IMR-90 (cell line): ENCODE data around the gene RNF213. TPM values are rescaled to one million over a fixed set of nuclear protein-coding genes. Genes with fewer than 3 reads are reported as not detected.

Experiments
- ATAC-seq: fragments of 200-7000 bp; cut with Tn5 transposase; 2 replicates; pipeline ENCODE4 v1.9.1; 2020; ENCODE audit warnings: low read depth, mild to moderate bottlenecking, moderate library complexity
- BruUV-seq: library from RNA; stranded (reverse); fragments of 400-500 nt; replicated peaks from 2 replicates; lab custom pipeline; 2021; lab: Mats Ljungman, UMichigan
- CTCF ChIA-PET: fragments of 300-600 bp; formaldehyde crosslinking; extraction: SDS; loops from one replicate; lab custom pipeline; 2021; ENCODE audit warnings: antibody characterized with exemption; lab: Yijun Ruan, JAX
- POLR2A ChIA-PET: fragments of 300-600 bp; sonication (Branson Sonifier 250); formaldehyde crosslinking; loops from one replicate; lab custom pipeline; 2022; ENCODE audit warnings: antibody characterized with exemption; ENCODE audit not compliant: unreplicated experiment; lab: Charles Lee
- DNase-seq: peaks from one replicate; pipeline ENCODE4 v3.0.0; 2013
- H2AFZ ChIP-seq: replicated peaks from 2 replicates; pipeline ENCODE3; 2013; ENCODE audit warnings: low read length, mild to moderate bottlenecking; ENCODE audit not compliant: poor library complexity
- H2AK5ac ChIP-seq: 2 replicates; pipeline ENCODE4 v1.6.1; 2013; ENCODE audit warnings: low read depth, low read length, inconsistent platforms
- H2AK9ac ChIP-seq: replicated peaks from 2 replicates; pipeline ENCODE3; 2013; ENCODE audit warnings: mild to moderate bottlenecking, low read depth, low read length, moderate library complexity; ENCODE audit not compliant: poor library complexity
- H2BK120ac ChIP-seq: 2 replicates; pipeline ENCODE4 v1.6.1; 2013; ENCODE audit warnings: low read depth, low read length, inconsistent platforms
- H2BK15ac ChIP-seq: 3 replicates; pipeline ENCODE4 v1.6.1; 2013; ENCODE audit warnings: low read depth, low read length, inconsistent platforms
- H2BK20ac ChIP-seq: 2 replicates; pipeline ENCODE4 v1.6.1; 2013; ENCODE audit warnings: low read depth, mild to moderate bottlenecking, inconsistent platforms, low read length, moderate library complexity
- H2BK5ac ChIP-seq: 2 replicates; pipeline ENCODE4 v1.6.1; 2013; ENCODE audit warnings: mild to moderate bottlenecking, low read depth, low read length, inconsistent platforms; ENCODE audit not compliant: poor library complexity, severe bottlenecking
- H3K14ac ChIP-seq: replicated peaks from 2 replicates; pipeline ENCODE4 v1.6.1; 2013; ENCODE audit warnings: low read depth, low read length, inconsistent platforms
- H3K18ac ChIP-seq: 2 replicates; pipeline ENCODE4 v1.6.1; 2013; ENCODE audit warnings: low read depth, low read length, control low read depth
- H3K23ac ChIP-seq: 2 replicates; pipeline ENCODE4 v1.6.1; 2013; ENCODE audit warnings: low read depth, low read length, inconsistent platforms
- H3K27ac ChIP-seq: 2 replicates; pipeline ENCODE4 v1.5.1; 2013; ENCODE audit warnings: mild to moderate bottlenecking, control low read depth, low read length; ENCODE audit not compliant: insufficient read depth
- H3K27me3 ChIP-seq: 2 replicates; pipeline ENCODE4 v1.6.1; 2013; ENCODE audit warnings: low read length; ENCODE audit not compliant: control insufficient read depth, insufficient read depth
- H3K36me3 ChIP-seq: 2 replicates; pipeline ENCODE4 v1.6.1; 2013; ENCODE audit warnings: low read length, mixed read lengths; ENCODE audit not compliant: control insufficient read depth, insufficient read depth
- H3K4ac ChIP-seq: 2 replicates; pipeline ENCODE4 v1.6.1; 2013; ENCODE audit warnings: low read depth, low read length, inconsistent platforms
- H3K4me1 ChIP-seq: 2 replicates; pipeline ENCODE4 v1.6.1; 2013; ENCODE audit warnings: low read length, mixed read lengths; ENCODE audit not compliant: control insufficient read depth, insufficient read depth
- H3K4me2 ChIP-seq: 2 replicates; pipeline ENCODE4 v1.6.1; 2013; ENCODE audit warnings: low read depth, mild to moderate bottlenecking, control low read depth, low read length, moderate library complexity
- H3K4me3 ChIP-seq: 2 replicates; pipeline ENCODE4 v1.5.1; 2013; ENCODE audit warnings: low read depth, mild to moderate bottlenecking, control low read depth, low read length, moderate library complexity; ENCODE audit not compliant: insufficient read depth
- H3K56ac ChIP-seq: 2 replicates; pipeline ENCODE4 v1.6.1; 2013; ENCODE audit warnings: low read length, inconsistent platforms; ENCODE audit not compliant: insufficient read depth; ENCODE audit errors: extremely low read depth
- H3K79me1 ChIP-seq, 2 experiments: 2 replicates each; pipeline ENCODE4 v1.6.1; 2013; ENCODE audit warnings: low read length in 2 of 2, inconsistent platforms in 1 of 2, low read depth in 1 of 2
- H3K9ac ChIP-seq: 2 replicates; pipeline ENCODE4 v1.6.1; 2013; ENCODE audit warnings: low read depth, low read length, control low read depth
- H3K9me1 ChIP-seq: 2 replicates; pipeline ENCODE4 v1.6.1; 2013; ENCODE audit warnings: low read length, inconsistent platforms; ENCODE audit not compliant: insufficient read depth
- H3K9me3 ChIP-seq: 2 replicates; pipeline ENCODE4 v1.6.1; 2013; ENCODE audit warnings: low read length; ENCODE audit not compliant: control insufficient read depth, insufficient read depth
- H4K20me1 ChIP-seq: 2 replicates; pipeline ENCODE4 v1.6.1; 2013; ENCODE audit warnings: low read length, inconsistent platforms; ENCODE audit not compliant: insufficient read depth
- H4K5ac ChIP-seq: 2 replicates; pipeline ENCODE4 v1.6.1; 2013; ENCODE audit warnings: mild to moderate bottlenecking, low read depth, low read length, control low read depth
- H4K8ac ChIP-seq, 2 experiments: 2 replicates each; pipeline ENCODE4 v1.6.1; 2013; ENCODE audit warnings: low read depth in 2 of 2, low read length in 2 of 2, control low read depth in 1 of 2, inconsistent platforms in 1 of 2
- H4K91ac ChIP-seq: 2 replicates; pipeline ENCODE4 v1.6.1; 2013; ENCODE audit warnings: low read depth, low read length, inconsistent platforms; ENCODE audit not compliant: insufficient read depth
- BHLHE40 ChIP-seq: fragments of 150-350 bp; IDR thresholded peaks from 2 replicates; pipeline ENCODE4 v1.6.1; 2016; ENCODE audit warnings: mild to moderate bottlenecking, low read depth, low read length
- CEBPB ChIP-seq: IDR thresholded peaks from 2 replicates; pipeline ENCODE4 v1.6.1; 2012; ENCODE audit warnings: low read depth, low read length, improper control_type of control experiment
- CHD1 ChIP-seq: IDR thresholded peaks from 2 replicates; pipeline ENCODE4 v1.6.1; 2012; ENCODE audit warnings: low read depth, low read length, improper control_type of control experiment
- FOS ChIP-seq: fragments of 150-350 bp; IDR thresholded peaks from 2 replicates; pipeline ENCODE4 v1.6.1; 2016; ENCODE audit warnings: low read depth, low read length
- MAZ ChIP-seq: IDR thresholded peaks from 2 replicates; pipeline ENCODE4 v1.6.1; 2012; ENCODE audit warnings: low read depth, mild to moderate bottlenecking, low read length, improper control_type of control experiment, moderate library complexity, borderline replicate concordance
- MXI1 ChIP-seq: IDR thresholded peaks from 2 replicates; pipeline ENCODE4 v1.6.1; 2012; ENCODE audit warnings: low read depth, mild to moderate bottlenecking, low read length, moderate library complexity, borderline replicate concordance
- NFE2L2 ChIP-seq: fragments of 150-350 bp; IDR thresholded peaks from 2 replicates; pipeline ENCODE4 v1.6.1; 2016; ENCODE audit warnings: low read depth, mild to moderate bottlenecking, low read length
- RCOR1 ChIP-seq: IDR thresholded peaks from 2 replicates; pipeline ENCODE4 v1.6.1; 2012; ENCODE audit warnings: mild to moderate bottlenecking, low read length, improper control_type of control experiment; ENCODE audit not compliant: insufficient replicate concordance
- RFX5 ChIP-seq: IDR thresholded peaks from 2 replicates; pipeline ENCODE4 v1.8.0; 2012; ENCODE audit warnings: low read depth, mild to moderate bottlenecking, low read length, moderate library complexity
- WGBS, 2 experiments: methylation state at CpG; one replicate each; pipeline versions ENCODE4 v1.1.5 to v1.1.7; 2013; ENCODE audit warnings: missing lambda C conversion rate in 2 of 2; ENCODE audit not compliant: insufficient read length in 1 of 2; ENCODE audit errors: extremely low coverage in 2 of 2; 5-methylcytosine and 5-hydroxymethylcytosine counted together
- dilution Hi-C: fragments of 300-500 bp; cut with HindIII; formaldehyde crosslinking; loops from one replicate; pipeline ENCODE4 v1.14.3; 2018; ENCODE audit warnings: low sequenced_read_pairs; ENCODE audit not compliant: unreplicated experiment
- in situ Hi-C: fragments of 300-500 bp; cut with MboI; formaldehyde crosslinking; loops from 3 replicates; pipeline ENCODE4 v1.14.3; 2019; ENCODE audit warnings: low sequenced_read_pairs, inconsistent platforms, mixed read lengths
- intact Hi-C: fragments of 100-400 bp; cut with micrococcal nuclease; formaldehyde crosslinking; loops from 2 replicates; pipeline ENCODE4 v1.10.0; 2022
- polyA plus RNA-seq, 3 experiments: library from polyadenylated mRNA; depleted of rRNA; stranded (reverse); fragments of >200 nt; gene quantifications; 2 replicates each; pipeline ENCODE4 v1.2.3, GENCODE V29; 2012; ENCODE audit warnings: low replicate concordance in 1 of 3
- total RNA-seq: library from RNA; depleted of rRNA; stranded (reverse); fragments of >200 nt; gene quantifications from 2 replicates; pipeline ENCODE4 v1.2.3, GENCODE V29; 2012
- TF ChIP-seq, protein P1 (sequence below): fragments of 150-350 bp; IDR thresholded peaks from 2 replicates; pipeline ENCODE4 v1.6.1; 2016; ENCODE audit warnings: low read depth, mild to moderate bottlenecking, low read length, moderate library complexity, borderline replicate concordance
- TF ChIP-seq, protein P2 (sequence below): conservative IDR thresholded peaks from 2 replicates; pipeline ENCODE4 v1.5.1; 2012; ENCODE audit warnings: mild to moderate bottlenecking, low read depth, low read length, improper control_type of control experiment

RNF213 gene
- total and polyA plus RNA-seq, 2 of the 4 experiments (the other 2 are of a cell fraction): 23.4 to 36.0 TPM

GRCh38 chr17:80365001-80365965, 104.6 kb downstream of the RNF213 start:
- WGBS, 2 experiments: 95% methylated on average over 10 of the region's 29 CpGs; no CpG with 5 or more reads in 1 of the 2 experiments
- Histone ChIP-seq H2AK5ac (no peak overlapping the region), H4K91ac (no peak overlapping the region), H3K36me3 (peaks cover 73% of the 10 kb centered on the region), H4K5ac (no peak overlapping the region), H2BK5ac (no peak overlapping the region), H3K23ac (no peak overlapping the region), H3K14ac (no peak overlapping the region), H3K9ac (no peak overlapping the region), H4K8ac (no peak overlapping the region), H2BK15ac (no peak overlapping the region), H3K27ac (no peak overlapping the region), H3K56ac (no peak overlapping the region), H4K20me1 (no peaks in the 10 kb centered on the region), H3K9me3 (no peaks in the 10 kb centered on the region), H2AFZ (no peak overlapping the region), H3K4ac (no peak overlapping the region), H3K27me3 (no peaks in the 10 kb centered on the region), H3K4me3 (no peak overlapping the region), H2BK120ac (no peak overlapping the region), H3K4me2 (no peak overlapping the region), H2AK9ac (no peak overlapping the region), H3K4me1 (no peaks in the 10 kb centered on the region; the same call in 1 of the 2 replicates), H3K79me1 (no peaks in the 10 kb centered on the region), H2BK20ac (no peak overlapping the region), H3K9me1 (no peaks in the 10 kb centered on the region), H3K18ac (no peak overlapping the region)
- BruUV-seq: no TSS peak
- CTCF ChIA-PET: no interaction called here
- in situ Hi-C loops: no loop called here
- ATAC-seq (no peak), DNase-seq (no peak)
- POLR2A ChIA-PET: no interaction called here
- dilution Hi-C loops: no loop called here
- intact Hi-C loops: no loop called here
- TF ChIP-seq NFE2L2: no peak
- TF ChIP-seq MXI1: no peak
- TF ChIP-seq, protein P1, sequence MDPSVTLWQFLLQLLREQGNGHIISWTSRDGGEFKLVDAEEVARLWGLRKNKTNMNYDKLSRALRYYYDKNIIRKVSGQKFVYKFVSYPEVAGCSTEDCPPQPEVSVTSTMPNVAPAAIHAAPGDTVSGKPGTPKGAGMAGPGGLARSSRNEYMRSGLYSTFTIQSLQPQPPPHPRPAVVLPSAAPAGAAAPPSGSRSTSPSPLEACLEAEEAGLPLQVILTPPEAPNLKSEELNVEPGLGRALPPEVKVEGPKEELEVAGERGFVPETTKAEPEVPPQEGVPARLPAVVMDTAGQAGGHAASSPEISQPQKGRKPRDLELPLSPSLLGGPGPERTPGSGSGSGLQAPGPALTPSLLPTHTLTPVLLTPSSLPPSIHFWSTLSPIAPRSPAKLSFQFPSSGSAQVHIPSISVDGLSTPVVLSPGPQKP: no peak
- no peak for TF ChIP-seq CHD1
- TF ChIP-seq CEBPB: no peak
- TF ChIP-seq FOS: no peak
- no peak for TF ChIP-seq RCOR1
- TF ChIP-seq RFX5: no peak
- TF ChIP-seq BHLHE40: no peak
- no peak for TF ChIP-seq MAZ
- TF ChIP-seq, protein P2, sequence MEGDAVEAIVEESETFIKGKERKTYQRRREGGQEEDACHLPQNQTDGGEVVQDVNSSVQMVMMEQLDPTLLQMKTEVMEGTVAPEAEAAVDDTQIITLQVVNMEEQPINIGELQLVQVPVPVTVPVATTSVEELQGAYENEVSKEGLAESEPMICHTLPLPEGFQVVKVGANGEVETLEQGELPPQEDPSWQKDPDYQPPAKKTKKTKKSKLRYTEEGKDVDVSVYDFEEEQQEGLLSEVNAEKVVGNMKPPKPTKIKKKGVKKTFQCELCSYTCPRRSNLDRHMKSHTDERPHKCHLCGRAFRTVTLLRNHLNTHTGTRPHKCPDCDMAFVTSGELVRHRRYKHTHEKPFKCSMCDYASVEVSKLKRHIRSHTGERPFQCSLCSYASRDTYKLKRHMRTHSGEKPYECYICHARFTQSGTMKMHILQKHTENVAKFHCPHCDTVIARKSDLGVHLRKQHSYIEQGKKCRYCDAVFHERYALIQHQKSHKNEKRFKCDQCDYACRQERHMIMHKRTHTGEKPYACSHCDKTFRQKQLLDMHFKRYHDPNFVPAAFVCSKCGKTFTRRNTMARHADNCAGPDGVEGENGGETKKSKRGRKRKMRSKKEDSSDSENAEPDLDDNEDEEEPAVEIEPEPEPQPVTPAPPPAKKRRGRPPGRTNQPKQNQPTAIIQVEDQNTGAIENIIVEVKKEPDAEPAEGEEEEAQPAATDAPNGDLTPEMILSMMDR: no peak
